HG03460 (cell line): ENCODE measurements around the gene C20orf96.
"Not testable (repeated sequence)": the region's sequence is repeated elsewhere in the genome, so short reads cannot be mapped to it uniquely, and the experiment has no call there.

Source experiments
- ATAC-seq: cut with Tn5 transposase; IDR thresholded peaks from one replicate; pipeline ENCODE4 v1.9.1; 2021; ENCODE audit not compliant: unreplicated experiment

C20orf96 gene

DNA sequence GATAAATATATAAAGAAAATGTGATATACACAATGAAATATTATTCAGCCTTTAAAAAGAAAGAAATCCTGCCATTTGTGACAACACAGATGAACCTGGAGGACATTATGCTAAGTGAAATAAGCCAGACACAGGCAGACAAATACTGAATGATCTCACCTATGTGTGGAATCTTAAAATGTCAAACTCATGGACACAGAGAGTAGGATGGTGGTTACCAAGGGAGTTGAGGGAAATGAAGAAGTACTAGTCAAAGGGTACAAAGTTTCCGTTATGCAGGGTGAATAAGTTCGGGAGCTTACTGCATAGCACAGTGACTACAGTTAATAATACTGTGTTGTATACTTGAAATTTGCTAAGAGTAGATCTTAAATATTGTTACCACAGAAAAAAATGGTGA, 47.6 kb downstream of the C20orf96 start:
- ATAC-seq, result no peak

- ATAC-seq, result peak; percentile 58
Measured at GRCh38 chr20:237929-238328, 52.6 kb downstream of the C20orf96 start.

DNA sequence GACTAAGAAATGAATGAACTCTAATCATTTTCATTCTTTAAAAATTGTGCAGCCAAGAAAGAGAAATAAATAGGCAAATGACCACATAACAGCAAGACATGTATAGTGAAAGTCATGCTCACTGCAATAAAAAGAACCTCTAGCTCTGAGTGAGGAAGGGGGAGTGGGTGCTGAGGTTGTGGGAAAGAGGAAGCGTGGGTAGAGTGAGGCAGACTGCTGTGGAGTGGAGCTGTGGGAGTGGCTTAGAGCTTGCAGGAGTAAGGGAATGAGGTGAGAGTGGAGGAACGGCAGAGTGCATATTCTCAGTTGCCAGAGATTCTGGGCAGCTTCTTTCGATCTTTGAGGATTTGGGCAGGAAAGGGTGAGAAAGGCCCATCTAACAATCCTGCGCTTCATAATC, 53.1 kb downstream of the C20orf96 start:
- ATAC-seq, result peak; percentile 69

DNA sequence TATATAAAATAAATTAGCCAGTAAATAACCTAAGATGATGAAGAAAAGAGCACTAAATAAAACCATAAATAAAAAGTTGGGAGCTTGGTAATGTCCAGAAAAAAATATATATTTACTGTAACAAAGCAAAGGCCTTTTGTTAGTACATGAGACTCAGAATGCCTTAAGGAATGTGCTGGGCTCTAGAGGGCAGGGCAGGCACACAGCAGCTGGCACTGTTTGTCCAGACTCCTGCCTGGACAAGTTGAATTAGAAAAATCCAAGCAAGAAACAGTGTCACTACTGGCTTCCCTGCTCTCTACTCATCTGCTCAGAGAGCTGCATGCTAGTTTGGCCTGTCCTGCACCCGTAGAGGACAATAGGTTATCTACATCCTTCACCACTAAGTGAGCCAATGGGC, 54.7 kb downstream of the C20orf96 start:
- ATAC-seq, result no peak

GRCh38 chr20:227439-228105, 63.0 kb downstream of the C20orf96 start:
- ATAC-seq, result no peak

GRCh38 chr20:226958-227357, 63.6 kb downstream of the C20orf96 start, which contains the start of gene DEFB129:
TSS of gene DEFB129 (plus strand) at chr20:227258. CDS start at chr20:227289, 31 bp downstream.
- no peak for ATAC-seq

- ATAC-seq, result not testable (repeated sequence)
Measured at GRCh38 chr20:225879-226278, 64.7 kb downstream of the C20orf96 start.

DNA sequence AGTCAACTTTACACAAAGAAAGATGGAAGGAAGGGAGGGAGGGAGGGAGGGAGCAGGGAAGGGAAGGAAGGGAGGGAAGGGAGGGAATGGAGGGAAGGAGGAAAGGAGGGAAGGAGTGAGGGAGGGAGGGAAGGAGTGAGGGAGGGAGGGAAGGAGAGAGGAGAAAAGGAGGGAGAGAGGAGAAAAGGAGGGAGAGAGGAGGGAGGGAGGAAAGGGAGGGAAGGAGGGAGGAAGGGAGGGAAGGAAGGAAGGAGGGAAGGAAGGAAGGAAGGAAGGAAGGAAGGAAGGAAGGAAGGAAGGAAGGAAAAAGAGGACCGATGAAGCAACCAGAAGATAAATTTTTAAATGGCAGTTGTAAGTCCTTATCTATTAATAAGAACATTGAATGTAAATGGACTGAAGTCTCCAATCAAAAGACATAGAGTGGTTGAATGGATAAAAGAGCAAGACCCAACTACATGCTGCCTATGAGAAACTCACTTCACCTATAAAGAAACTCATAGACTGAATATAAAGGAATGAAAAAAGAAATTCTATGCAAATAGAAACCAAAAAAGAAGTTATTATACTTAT, 69.2 kb downstream of the C20orf96 start:
- no peak for ATAC-seq
